ENCODE data around the gene CLEC18A. TPM values are rescaled to one million over a fixed set of nuclear protein-coding genes. Genes with fewer than 3 reads are reported as not detected.
A peak's percentile ranks its signal among the peaks of the same experiment; 100 is the strongest.
"Not testable (repeated sequence)": the region's sequence is repeated elsewhere in the genome, so short reads cannot be mapped to it uniquely, and the experiment has no call there.

Gene CLEC18A
- total RNA-seq, result 3.5 to 4.5 TPM (median 4.3 TPM) in 3 replicates
- long read RNA-seq, transcript CLEC18A-201 (12 exons, 2,155 nt), result major isoform, 6 of 15 reads
- long read RNA-seq, partial matches to known transcripts, result 3 of 15 reads
- long read RNA-seq, other reads (novel, unspliced or antisense), result 6 of 15 reads

GRCh38 chr16:69951017-69951671 lies at the start of gene CLEC18A:
TSS of gene CLEC18A (plus strand) at chr16:69951334. CDS start at chr16:69951367, 33 bp downstream.
- H3K4me1 Mint-ChIP-seq (ENCODE audit: low read depth); H3K4me3 Mint-ChIP-seq (ENCODE audit: unreplicated experiment); H3K9me3 Mint-ChIP-seq (ENCODE audit: low read depth); DNase-seq (ENCODE audit: low spot score); H3K27ac Mint-ChIP-seq (ENCODE audit: unreplicated experiment); H3K27me3 Mint-ChIP-seq (ENCODE audit: low read depth); H3K36me3 Mint-ChIP-seq (ENCODE audit: low read depth): not testable (repeated sequence)

- Mint-ChIP-seq H3K4me1 (ENCODE audit: low read depth) (peaks cover 30% of the 10 kb centered on the region), H3K36me3 (ENCODE audit: low read depth) (peaks cover 5% of the 10 kb centered on the region), H3K27ac (ENCODE audit: unreplicated experiment) (no peak overlapping the region), H3K9me3 (ENCODE audit: low read depth) (no peaks in the 10 kb centered on the region), H3K4me3 (ENCODE audit: unreplicated experiment) (no peak overlapping the region), H3K27me3 (ENCODE audit: low read depth) (no peaks in the 10 kb centered on the region)
- no peak for TF ChIP-seq CTCF (IDR thresholded peaks at IDR 0.05)
- DNase-seq (ENCODE audit: low spot score), result no peak
Observed at GRCh38 chr16:69903865-69904415, 47.2 kb upstream of the CLEC18A start.

- no peak overlapping the region for H3K4me3 Mint-ChIP-seq (ENCODE audit: unreplicated experiment)
Observed at GRCh38 chr16:69904495-69905170, 46.5 kb upstream of the CLEC18A start.

GRCh38 chr16:69905171-69905555 lies 46.0 kb upstream of the CLEC18A start:
- H3K36me3 Mint-ChIP-seq (ENCODE audit: low read depth), result peaks cover 9% of the 10 kb centered on the region
- no peak overlapping the region for H3K4me3 Mint-ChIP-seq (ENCODE audit: unreplicated experiment)

More at GRCh38 chr16:69904495-69905170, 46.5 kb upstream of the CLEC18A start:
- no peak overlapping the region for H3K27ac Mint-ChIP-seq (ENCODE audit: unreplicated experiment)
- H3K27me3 Mint-ChIP-seq (ENCODE audit: low read depth), result no peaks in the 10 kb centered on the region
- peaks cover 30% of the 10 kb centered on the region for H3K4me1 Mint-ChIP-seq (ENCODE audit: low read depth)
- TF ChIP-seq CTCF (IDR thresholded peaks at IDR 0.05), result no peak
- DNase-seq (ENCODE audit: low spot score), result no peak
- no peaks in the 10 kb centered on the region for H3K9me3 Mint-ChIP-seq (ENCODE audit: low read depth)
- peaks cover 7% of the 10 kb centered on the region for H3K36me3 Mint-ChIP-seq (ENCODE audit: low read depth)

GRCh38 chr16:69906838-69907401 lies 44.2 kb upstream of the CLEC18A start:
- no peaks in the 10 kb centered on the region for H3K9me3 Mint-ChIP-seq (ENCODE audit: low read depth)
- no peaks in the 10 kb centered on the region for H3K27me3 Mint-ChIP-seq (ENCODE audit: low read depth)
- H3K27ac Mint-ChIP-seq (ENCODE audit: unreplicated experiment), result peak overlapping the region; percentile 46
- H3K4me1 Mint-ChIP-seq (ENCODE audit: low read depth), result peaks cover 24% of the 10 kb centered on the region
- no peak overlapping the region for H3K4me3 Mint-ChIP-seq (ENCODE audit: unreplicated experiment)
- no peak for DNase-seq (ENCODE audit: low spot score)
- TF ChIP-seq CTCF (IDR thresholded peaks at IDR 0.05), result no peak
- H3K36me3 Mint-ChIP-seq (ENCODE audit: low read depth), result peaks cover 8% of the 10 kb centered on the region

More at GRCh38 chr16:69905171-69905555, 46.0 kb upstream of the CLEC18A start:
- Mint-ChIP-seq H3K27ac (ENCODE audit: unreplicated experiment) (no peak overlapping the region), H3K9me3 (ENCODE audit: low read depth) (no peaks in the 10 kb centered on the region), H3K4me1 (ENCODE audit: low read depth) (peaks cover 30% of the 10 kb centered on the region), H3K27me3 (ENCODE audit: low read depth) (no peaks in the 10 kb centered on the region)
- no peak for TF ChIP-seq CTCF (IDR thresholded peaks at IDR 0.05)
- DNase-seq (ENCODE audit: low spot score), result no peak
